ENCODE measurements around the gene RITA1. TPM values are rescaled to one million over a fixed set of nuclear protein-coding genes. Genes with fewer than 3 reads are reported as not detected.
A peak's percentile ranks its signal among the peaks of the same experiment; 100 is the strongest.

Gene RITA1
- total and polyA plus RNA-seq, 2 donors (not counting 3 experiments of a cell fraction or from before 2014, with no cell fraction given): 20.7 to 21.3 TPM

DNA sequence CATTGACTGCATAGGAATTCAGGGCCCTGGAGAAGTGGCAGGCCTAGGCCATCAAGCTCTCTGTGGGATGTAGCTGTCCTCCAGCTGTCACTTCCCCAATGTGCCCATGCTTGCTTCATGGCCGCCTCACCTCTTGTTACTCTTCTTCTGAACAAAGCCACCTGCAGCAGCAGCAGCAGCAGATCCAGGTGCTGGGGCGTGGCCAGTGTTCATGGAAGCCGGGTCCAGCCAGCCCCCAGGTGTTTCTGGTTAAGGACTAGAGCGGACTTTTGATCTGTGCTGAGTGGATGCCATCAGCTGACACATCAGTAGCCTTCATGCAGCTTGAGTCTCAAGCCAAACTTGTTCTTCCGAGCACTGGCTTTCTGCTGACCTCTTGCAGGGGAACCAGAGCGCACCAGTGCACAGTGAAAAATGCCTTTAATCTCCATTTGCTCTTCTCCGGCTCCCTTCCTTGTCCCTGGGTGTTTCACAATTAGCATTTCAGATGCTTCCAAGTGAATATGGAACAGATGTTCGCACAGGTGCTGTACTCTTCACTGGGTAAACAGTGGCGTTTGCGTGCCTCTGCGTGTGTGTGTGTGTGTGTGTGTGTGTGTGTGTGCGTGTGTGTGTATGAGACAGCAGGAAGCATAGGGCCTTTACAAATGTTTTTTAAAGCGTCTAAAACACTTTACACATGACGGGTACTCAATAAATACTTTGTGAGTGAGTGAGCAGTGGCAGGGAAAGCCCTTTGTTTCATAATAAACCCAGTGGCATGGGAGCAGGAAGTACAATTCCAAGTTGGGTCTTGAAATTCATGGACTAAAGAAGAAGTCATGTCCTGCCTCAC lies 55.9 kb downstream of the RITA1 start:
- BruUV-seq (replicated peaks): no TSS peak
- intact Hi-C loops (cut with micrococcal nuclease) (no loop called here), dilution Hi-C loops (cut with MboI; ENCODE audit: extremely low pct_ligation_motif_present, low sequenced_read_pairs) (no loop called here)
- Histone ChIP-seq H3K27ac (ENCODE audit: insufficient read depth, low read depth, low read length) (peak overlapping the region; percentile 31), H4K20me1 (replicated peaks; ENCODE audit: control insufficient read depth, extremely low read depth, insufficient read depth, low read length) (no peaks in the 10 kb centered on the region), H2AFZ (ENCODE audit: low read depth, low read length) (no peak overlapping the region), H3K4me1 (ENCODE audit: control insufficient read depth, extremely low read depth, insufficient read depth, low read length) (peaks cover 34% of the 10 kb centered on the region), H3K27me3 (ENCODE audit: control insufficient read depth in 2 of 2, insufficient read depth in 2 of 2, low read length in 2 of 2) (no peaks in the 10 kb centered on the region), H3K79me2 (ENCODE audit: control insufficient read depth, insufficient read depth, low read length) (no peaks in the 10 kb centered on the region), H3K4me2 (ENCODE audit: insufficient read depth, low read length) (no peak overlapping the region), H3K9me3 (replicated peaks; ENCODE audit: control insufficient read depth, insufficient read depth, low read length) (no peaks in the 10 kb centered on the region), H3K36me3 (ENCODE audit: control insufficient read depth in 2 of 2, extremely low read depth in 1 of 2, insufficient read depth in 2 of 2, low read length in 2 of 2) (no peaks in the 10 kb centered on the region), H3K4me3 (replicated peaks in 1 of 3; ENCODE audit: insufficient read depth in 1 of 3, low read depth in 1 of 3, low read length in 3 of 3) (no peak overlapping the region), H3K9ac (replicated peaks; ENCODE audit: extremely low read depth, insufficient read depth, low read length) (no peak overlapping the region), H3K9me1 (replicated peaks; ENCODE audit: control insufficient read depth, extremely low read depth, insufficient read depth, low read length) (no peaks in the 10 kb centered on the region)
- ChIA-PET CTCF (no interaction called here), POLR2A (no interaction called here)
- DNase-seq (ENCODE audit: low read depth, low spot score) (peak; percentile 36), FAIRE-seq (peak; percentile 38)
- TF ChIP-seq, protein P1, sequence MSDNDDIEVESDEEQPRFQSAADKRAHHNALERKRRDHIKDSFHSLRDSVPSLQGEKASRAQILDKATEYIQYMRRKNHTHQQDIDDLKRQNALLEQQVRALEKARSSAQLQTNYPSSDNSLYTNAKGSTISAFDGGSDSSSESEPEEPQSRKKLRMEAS (IDR thresholded peaks at IDR 0.05; ENCODE audit: insufficient read depth, insufficient read length): no peak
- TF ChIP-seq CTCF (IDR thresholded peaks at IDR 0.05; ENCODE audit: extremely low read depth in 1 of 2, insufficient read depth in 1 of 2, low read depth in 1 of 2, low read length in 2 of 2) (no peak), EZH2 (IDR thresholded peaks at IDR 0.05; ENCODE audit: borderline replicate concordance, low read depth, low read length, severe bottlenecking) (no peak), GATA2 (IDR thresholded peaks at IDR 0.05; ENCODE audit: insufficient read depth, insufficient read length, low read depth, low read length) (no peak), MYC (IDR thresholded peaks at IDR 0.05; ENCODE audit: low read depth, low read length) (no peak), FOS (IDR thresholded peaks at IDR 0.05; ENCODE audit: borderline replicate concordance, insufficient read depth, low read length) (no peak), POLR2A (IDR thresholded peaks at IDR 0.05; ENCODE audit: low read depth, low read length) (no peak)

Small RNA genes lying within 50 kb of the gene (microRNA-seq; reads per million reads assigned to microRNA genes)
- not detected for gene MIR7106 (ENCODE audit: borderline number of aligned reads, borderline replicate concordance)

Small RNA genes lying within 50 kb of the gene (small RNA-seq; reads per million reads assigned to genes)
- gene MIR7106 (ENCODE audit: insufficient read depth, insufficient read length, low read depth, low replicate concordance): not detected
- gene RF00019 (ENCODE audit: insufficient read depth, insufficient read length, low read depth, low replicate concordance): not detected

Other genes starting within 250 kb of the RITA1 start
- gene OAS3, start 247.2 kb upstream of the RITA1 start, total RNA-seq: 15.9 and 19.8 TPM in 2 replicates
- gene OAS3, start 247.2 kb upstream of the RITA1 start, polyA plus RNA-seq: 13.1 and 15.7 TPM in 2 replicates
- gene OAS2, start 207.2 kb upstream of the RITA1 start, total RNA-seq: 2.4 and 3.1 TPM in 2 replicates
- gene OAS2, start 207.2 kb upstream of the RITA1 start, polyA plus RNA-seq: 1.3 and 1.7 TPM in 2 replicates
- gene DTX1, start 129.0 kb upstream of the RITA1 start, total RNA-seq: 0.14 and 0.22 TPM in 2 replicates
- gene DTX1, start 129.0 kb upstream of the RITA1 start, polyA plus RNA-seq: 0.06 and 0.11 TPM in 2 replicates
- gene RASAL1, start 50.0 kb upstream of the RITA1 start, total RNA-seq: not detected in 2 replicates
- not detected in 2 replicates for gene RASAL1, start 50.0 kb upstream of the RITA1 start, polyA plus RNA-seq
- not detected in 2 replicates for gene CFAP73, start 36.0 kb upstream of the RITA1 start, total RNA-seq
- not detected in 2 replicates for gene CFAP73, start 36.0 kb upstream of the RITA1 start, polyA plus RNA-seq
- gene DDX54, start 243 bp upstream of the RITA1 start, total RNA-seq: 76.4 and 90.0 TPM in 2 replicates
- gene DDX54, start 243 bp upstream of the RITA1 start, polyA plus RNA-seq: 41.9 and 54.1 TPM in 2 replicates
- 17.9 and 28.3 TPM in 2 replicates for gene TPCN1, start 35.7 kb downstream of the RITA1 start, total RNA-seq
- 18.7 and 19.5 TPM in 2 replicates for gene TPCN1, start 35.7 kb downstream of the RITA1 start, polyA plus RNA-seq
- gene SLC8B1, start 149.4 kb downstream of the RITA1 start, total RNA-seq: 28.4 and 29.9 TPM in 2 replicates
- gene SLC8B1, start 149.4 kb downstream of the RITA1 start, polyA plus RNA-seq: 45.4 and 50.6 TPM in 2 replicates
- gene PLBD2, start 172.9 kb downstream of the RITA1 start, total RNA-seq: 44.8 and 46.8 TPM in 2 replicates
- gene PLBD2, start 172.9 kb downstream of the RITA1 start, polyA plus RNA-seq: 20.3 and 24.4 TPM in 2 replicates
- gene SDS, start 218.2 kb downstream of the RITA1 start, total RNA-seq: not detected in 2 replicates
- not detected in 2 replicates for gene SDS, start 218.2 kb downstream of the RITA1 start, polyA plus RNA-seq
- gene SDSL, start 236.7 kb downstream of the RITA1 start, total RNA-seq: 3.7 and 5.7 TPM in 2 replicates
- 15.5 and 16.9 TPM in 2 replicates for gene SDSL, start 236.7 kb downstream of the RITA1 start, polyA plus RNA-seq